ENCODE results near the gene CDH4.

The CDH4 gene

GRCh38 chr20:61840779-61841455, 588.9 kb downstream of the CDH4 start:
- Histone ChIP-seq H3K4me3 (ENCODE audit: low read depth, low read length) (no peak overlapping the region), H3K36me3 (ENCODE audit: control insufficient read depth, insufficient read depth, low read length) (no peaks in the 10 kb centered on the region), H3K9ac (ENCODE audit: low read depth, low read length) (no peak overlapping the region), H3K27me3 (ENCODE audit: control insufficient read depth, insufficient read depth, low read length) (no peaks in the 10 kb centered on the region), H3K9me3 (ENCODE audit: control insufficient read depth, insufficient read depth, low read length) (no peaks in the 10 kb centered on the region), H3K4me1 (ENCODE audit: control insufficient read depth, insufficient read depth, low read length) (no peaks in the 10 kb centered on the region)

GRCh38 chr20:61841551-61841950, 589.5 kb downstream of the CDH4 start:
- no peaks in the 10 kb centered on the region for H3K9me3 ChIP-seq (ENCODE audit: control insufficient read depth, insufficient read depth, low read length)
- no peak overlapping the region for H3K4me3 ChIP-seq (ENCODE audit: low read depth, low read length)
- H3K27me3 ChIP-seq (ENCODE audit: control insufficient read depth, insufficient read depth, low read length) = no peaks in the 10 kb centered on the region
- H3K9ac ChIP-seq (ENCODE audit: low read depth, low read length) = no peak overlapping the region
- no peaks in the 10 kb centered on the region for H3K36me3 ChIP-seq (ENCODE audit: control insufficient read depth, insufficient read depth, low read length)
- H3K4me1 ChIP-seq (ENCODE audit: control insufficient read depth, insufficient read depth, low read length) = no peaks in the 10 kb centered on the region

DNA sequence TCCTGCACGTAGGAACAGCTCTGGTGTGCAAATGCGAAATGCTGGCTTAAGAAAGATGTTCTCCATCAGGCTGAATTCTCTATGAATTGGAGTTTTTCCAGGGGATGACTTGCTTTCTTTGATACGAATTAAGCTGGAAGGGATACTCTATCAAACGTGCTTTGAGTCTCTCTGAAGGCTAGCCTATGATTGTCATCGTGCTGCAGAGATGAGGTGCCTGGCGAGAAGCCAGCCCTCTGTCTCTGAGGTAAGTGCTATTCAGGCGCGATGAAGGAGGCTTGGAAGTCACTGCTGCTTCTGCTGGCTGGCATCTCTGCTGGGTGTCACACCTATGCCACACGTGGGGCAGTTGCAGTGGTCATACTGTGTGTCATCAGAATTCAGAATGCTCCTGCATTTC, 589.9 kb downstream of the CDH4 start:
- no peaks in the 10 kb centered on the region for H3K4me1 ChIP-seq (ENCODE audit: control insufficient read depth, insufficient read depth, low read length)
- H3K36me3 ChIP-seq (ENCODE audit: control insufficient read depth, insufficient read depth, low read length) = no peaks in the 10 kb centered on the region
- H3K4me3 ChIP-seq (ENCODE audit: low read depth, low read length) = no peak overlapping the region
- H3K9me3 ChIP-seq (ENCODE audit: control insufficient read depth, insufficient read depth, low read length) = no peaks in the 10 kb centered on the region
- H3K9ac ChIP-seq (ENCODE audit: low read depth, low read length) = no peak overlapping the region
- H3K27me3 ChIP-seq (ENCODE audit: control insufficient read depth, insufficient read depth, low read length) = no peaks in the 10 kb centered on the region

DNA sequence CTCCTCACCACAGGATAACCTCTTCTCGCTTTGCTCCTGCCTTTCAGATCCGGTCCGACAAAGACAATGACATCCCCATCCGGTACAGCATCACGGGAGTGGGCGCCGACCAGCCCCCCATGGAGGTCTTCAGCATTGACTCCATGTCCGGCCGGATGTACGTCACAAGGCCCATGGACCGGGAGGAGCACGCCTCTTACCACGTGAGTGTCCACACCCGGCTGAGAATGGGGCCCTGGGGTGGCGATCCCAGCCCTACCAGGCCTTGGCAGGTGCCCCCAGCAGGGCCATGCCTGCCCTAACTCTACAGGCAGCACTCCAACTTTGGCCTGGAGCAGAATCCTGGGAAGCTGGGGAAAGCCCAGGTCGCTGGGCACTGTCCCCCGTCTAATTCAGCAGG, 592.6 kb downstream of the CDH4 start:
- H3K9ac ChIP-seq (ENCODE audit: low read depth, low read length) = no peak overlapping the region
- no peaks in the 10 kb centered on the region for H3K27me3 ChIP-seq (ENCODE audit: control insufficient read depth, insufficient read depth, low read length)
- H3K4me1 ChIP-seq (ENCODE audit: control insufficient read depth, insufficient read depth, low read length) = no peaks in the 10 kb centered on the region
- H3K4me3 ChIP-seq (ENCODE audit: low read depth, low read length) = no peak overlapping the region
- no peaks in the 10 kb centered on the region for H3K36me3 ChIP-seq (ENCODE audit: control insufficient read depth, insufficient read depth, low read length)
- no peaks in the 10 kb centered on the region for H3K9me3 ChIP-seq (ENCODE audit: control insufficient read depth, insufficient read depth, low read length)

DNA sequence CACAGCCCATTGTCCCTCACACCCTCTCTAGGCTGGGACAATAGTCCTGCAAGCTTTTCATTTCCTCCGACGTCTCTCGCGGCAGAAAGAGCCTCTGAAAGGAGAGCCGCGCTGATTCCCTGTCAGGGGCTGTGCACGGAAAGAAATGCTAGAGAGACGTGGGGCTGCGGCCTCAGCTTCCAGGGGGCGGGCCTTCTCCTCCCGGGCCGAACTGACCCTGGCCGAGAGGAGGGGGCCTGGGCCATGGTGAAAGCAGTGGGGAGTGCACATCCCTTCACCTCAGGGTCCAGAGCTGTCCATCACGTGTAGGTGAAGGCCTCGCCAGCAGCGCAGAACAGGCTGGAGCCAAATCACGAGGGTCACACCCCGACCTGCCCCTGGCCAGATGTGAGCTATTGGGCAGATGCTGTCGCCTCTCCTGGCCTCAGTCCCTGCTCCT, 593.2 kb downstream of the CDH4 start:
- Histone ChIP-seq H3K9ac (ENCODE audit: low read depth, low read length) (no peak overlapping the region), H3K4me3 (ENCODE audit: low read depth, low read length) (no peak overlapping the region), H3K27me3 (ENCODE audit: control insufficient read depth, insufficient read depth, low read length) (no peaks in the 10 kb centered on the region), H3K36me3 (ENCODE audit: control insufficient read depth, insufficient read depth, low read length) (no peaks in the 10 kb centered on the region), H3K9me3 (ENCODE audit: control insufficient read depth, insufficient read depth, low read length) (no peaks in the 10 kb centered on the region), H3K4me1 (ENCODE audit: control insufficient read depth, insufficient read depth, low read length) (no peaks in the 10 kb centered on the region)

DNA sequence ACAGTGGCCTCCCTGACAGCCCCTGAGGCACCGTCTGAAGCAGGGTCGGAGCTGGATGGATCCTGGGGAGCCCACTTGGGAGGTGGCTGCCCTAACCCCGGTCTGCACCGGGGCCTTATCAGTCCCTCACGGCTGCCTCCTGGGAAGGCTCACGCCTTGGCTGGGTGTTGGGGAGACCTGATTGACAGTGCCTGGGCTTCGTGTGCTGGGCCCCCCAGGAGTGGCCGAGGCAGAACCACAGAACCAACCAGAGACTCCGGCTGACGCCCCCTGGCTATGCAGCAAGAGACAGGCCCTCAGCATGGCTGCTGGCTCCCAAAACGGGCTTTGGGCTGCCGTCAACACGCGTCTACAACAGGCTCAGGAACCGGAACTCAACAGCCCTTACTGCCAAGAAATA, 594.0 kb downstream of the CDH4 start:
- Histone ChIP-seq H3K4me1 (ENCODE audit: control insufficient read depth, insufficient read depth, low read length) (no peaks in the 10 kb centered on the region), H3K4me3 (ENCODE audit: low read depth, low read length) (no peak overlapping the region), H3K36me3 (ENCODE audit: control insufficient read depth, insufficient read depth, low read length) (no peaks in the 10 kb centered on the region), H3K27me3 (ENCODE audit: control insufficient read depth, insufficient read depth, low read length) (no peaks in the 10 kb centered on the region), H3K9me3 (ENCODE audit: control insufficient read depth, insufficient read depth, low read length) (no peaks in the 10 kb centered on the region), H3K9ac (ENCODE audit: low read depth, low read length) (no peak overlapping the region)

DNA sequence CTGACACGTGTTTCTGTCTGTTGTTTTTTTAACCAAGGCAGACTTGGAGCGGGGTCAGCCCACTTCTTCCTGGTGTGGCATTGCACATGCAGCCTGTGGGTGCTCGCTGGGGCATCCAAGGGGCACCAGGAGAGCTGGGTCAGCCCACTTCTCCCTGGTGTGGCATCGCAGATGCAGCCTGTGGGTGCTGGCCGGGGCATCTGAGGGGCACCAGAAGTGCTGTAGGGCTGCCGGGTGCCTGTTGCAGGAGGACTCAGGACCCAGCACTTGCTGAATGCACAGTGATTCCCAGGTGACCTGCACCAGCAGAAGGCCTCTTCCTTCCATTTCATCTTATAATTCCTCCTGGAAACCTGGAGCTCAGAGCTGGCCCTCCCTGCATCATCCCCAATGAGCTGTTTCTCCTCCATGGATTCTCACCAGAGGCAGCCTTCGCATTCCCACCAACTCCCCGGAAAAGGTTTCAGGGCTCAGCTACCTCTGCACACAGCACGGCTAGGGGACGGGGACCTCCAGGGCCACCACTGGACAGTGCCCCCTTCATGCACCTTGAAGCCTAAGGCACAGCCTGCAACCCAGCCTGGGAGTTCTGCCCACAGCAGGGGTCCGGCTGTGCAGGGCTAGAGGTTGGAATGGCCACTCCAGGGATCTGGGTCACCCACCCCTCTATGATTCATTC, 594.8 kb downstream of the CDH4 start:
- H3K4me1 ChIP-seq (ENCODE audit: control insufficient read depth, insufficient read depth, low read length) = no peaks in the 10 kb centered on the region
- H3K36me3 ChIP-seq (ENCODE audit: control insufficient read depth, insufficient read depth, low read length) = no peaks in the 10 kb centered on the region
- H3K27me3 ChIP-seq (ENCODE audit: control insufficient read depth, insufficient read depth, low read length) = no peaks in the 10 kb centered on the region
- no peak overlapping the region for H3K9ac ChIP-seq (ENCODE audit: low read depth, low read length)
- no peak overlapping the region for H3K4me3 ChIP-seq (ENCODE audit: low read depth, low read length)
- H3K9me3 ChIP-seq (ENCODE audit: control insufficient read depth, insufficient read depth, low read length) = no peaks in the 10 kb centered on the region

DNA sequence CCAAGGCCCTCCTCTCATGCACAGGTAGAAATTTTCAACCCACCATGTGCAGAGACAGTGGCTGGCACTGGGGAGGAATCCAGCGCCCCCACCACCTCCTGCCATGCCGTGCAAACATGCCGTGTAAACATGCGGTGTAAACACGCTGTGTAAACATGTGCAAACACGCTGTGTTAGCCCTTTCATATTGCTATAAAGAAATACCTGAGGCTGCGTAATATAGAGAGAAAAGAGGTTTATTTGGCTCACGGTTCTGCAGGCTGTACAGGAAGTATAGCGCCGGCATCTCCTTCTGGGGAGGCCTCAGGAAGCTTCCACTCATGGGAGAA, 595.3 kb downstream of the CDH4 start:
- no peaks in the 10 kb centered on the region for H3K27me3 ChIP-seq (ENCODE audit: control insufficient read depth, insufficient read depth, low read length)
- no peaks in the 10 kb centered on the region for H3K4me1 ChIP-seq (ENCODE audit: control insufficient read depth, insufficient read depth, low read length)
- H3K4me3 ChIP-seq (ENCODE audit: low read depth, low read length) = no peak overlapping the region
- H3K9me3 ChIP-seq (ENCODE audit: control insufficient read depth, insufficient read depth, low read length) = no peaks in the 10 kb centered on the region
- H3K36me3 ChIP-seq (ENCODE audit: control insufficient read depth, insufficient read depth, low read length) = no peaks in the 10 kb centered on the region
- no peak overlapping the region for H3K9ac ChIP-seq (ENCODE audit: low read depth, low read length)

- H3K9me3 ChIP-seq (ENCODE audit: control insufficient read depth, insufficient read depth, low read length) = no peaks in the 10 kb centered on the region
- no peaks in the 10 kb centered on the region for H3K27me3 ChIP-seq (ENCODE audit: control insufficient read depth, insufficient read depth, low read length)
- no peak overlapping the region for H3K4me3 ChIP-seq (ENCODE audit: low read depth, low read length)
- no peaks in the 10 kb centered on the region for H3K4me1 ChIP-seq (ENCODE audit: control insufficient read depth, insufficient read depth, low read length)
- no peaks in the 10 kb centered on the region for H3K36me3 ChIP-seq (ENCODE audit: control insufficient read depth, insufficient read depth, low read length)
- H3K9ac ChIP-seq (ENCODE audit: low read depth, low read length) = no peak overlapping the region
Observed at GRCh38 chr20:61847986-61848385, 595.9 kb downstream of the CDH4 start.

GRCh38 chr20:61848851-61849250, 596.8 kb downstream of the CDH4 start:
- Histone ChIP-seq H3K36me3 (ENCODE audit: control insufficient read depth, insufficient read depth, low read length) (no peaks in the 10 kb centered on the region), H3K9ac (ENCODE audit: low read depth, low read length) (no peak overlapping the region), H3K4me1 (ENCODE audit: control insufficient read depth, insufficient read depth, low read length) (no peaks in the 10 kb centered on the region), H3K9me3 (ENCODE audit: control insufficient read depth, insufficient read depth, low read length) (no peaks in the 10 kb centered on the region), H3K27me3 (ENCODE audit: control insufficient read depth, insufficient read depth, low read length) (no peaks in the 10 kb centered on the region), H3K4me3 (ENCODE audit: low read depth, low read length) (no peak overlapping the region)

GRCh38 chr20:61849376-61849775, 597.3 kb downstream of the CDH4 start:
- Histone ChIP-seq H3K36me3 (ENCODE audit: control insufficient read depth, insufficient read depth, low read length) (no peaks in the 10 kb centered on the region), H3K27me3 (ENCODE audit: control insufficient read depth, insufficient read depth, low read length) (no peaks in the 10 kb centered on the region), H3K4me1 (ENCODE audit: control insufficient read depth, insufficient read depth, low read length) (no peaks in the 10 kb centered on the region), H3K4me3 (ENCODE audit: low read depth, low read length) (no peak overlapping the region), H3K9ac (ENCODE audit: low read depth, low read length) (no peak overlapping the region), H3K9me3 (ENCODE audit: control insufficient read depth, insufficient read depth, low read length) (no peaks in the 10 kb centered on the region)

- Histone ChIP-seq H3K9ac (ENCODE audit: low read depth, low read length) (no peak overlapping the region), H3K4me3 (ENCODE audit: low read depth, low read length) (no peak overlapping the region), H3K27me3 (ENCODE audit: control insufficient read depth, insufficient read depth, low read length) (no peaks in the 10 kb centered on the region), H3K9me3 (ENCODE audit: control insufficient read depth, insufficient read depth, low read length) (no peaks in the 10 kb centered on the region), H3K36me3 (ENCODE audit: control insufficient read depth, insufficient read depth, low read length) (no peaks in the 10 kb centered on the region), H3K4me1 (ENCODE audit: control insufficient read depth, insufficient read depth, low read length) (no peaks in the 10 kb centered on the region)
Observed at GRCh38 chr20:61849822-61850221, 597.8 kb downstream of the CDH4 start.
